ENCODE measurements around the gene OCA2. TPM values are rescaled to one million over a fixed set of nuclear protein-coding genes. Genes with fewer than 3 reads are reported as not detected.

OCA2 gene
- total and polyA plus RNA-seq, 2 of the 8 experiments (the other 6 are each of a cell fraction or from before 2014, with no cell fraction given), result 0.20 TPM

DNA sequence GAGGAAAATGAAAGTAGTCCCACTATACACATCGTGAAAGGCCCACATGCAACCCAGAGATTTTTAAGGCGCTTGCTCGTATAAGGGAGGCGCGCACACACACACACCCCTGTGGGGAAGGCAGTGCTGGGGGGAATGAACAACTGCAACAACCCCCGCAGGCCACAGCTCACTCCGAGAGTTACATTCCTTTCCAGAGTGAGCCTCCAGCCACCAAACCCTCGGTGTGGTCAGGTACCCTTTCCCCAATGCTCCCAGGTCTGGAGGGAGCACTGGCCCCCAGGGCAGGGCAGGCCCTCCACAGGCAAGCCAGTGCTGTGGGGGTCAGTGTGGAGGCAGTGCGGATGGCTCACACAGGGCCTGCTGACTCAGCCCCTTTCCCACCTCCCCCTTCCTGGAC is 115.6 kb downstream of the OCA2 start:
- POLR2A ChIA-PET (ENCODE audit: partially characterized antibody), result no interaction called here
- Histone ChIP-seq H2BK12ac (ENCODE audit: low read depth, low read length) (no peak overlapping the region), H3K9ac (replicated peaks in 1 of 4; ENCODE audit: extremely low read depth in 1 of 4, low read depth in 3 of 4, low read length in 3 of 4) (no peak overlapping the region), H3K79me1 (ENCODE audit: low read depth, low read length) (no peaks in the 10 kb centered on the region; the same call in 1 of the 2 replicates), H3K27ac (ENCODE audit: low read depth, low read length) (no peak overlapping the region), H3K23me2 (ENCODE audit: low read depth, low read length) (no peaks in the 10 kb centered on the region), H3K4me3 (ENCODE audit: extremely low read depth in 1 of 4, insufficient read depth in 2 of 4, low read depth in 3 of 4, low read length in 4 of 4) (no peak overlapping the region), H2BK15ac (ENCODE audit: low read length) (no peak overlapping the region), H3K79me2 (ENCODE audit: control insufficient read depth in 1 of 2, insufficient read depth in 2 of 2, low read length in 2 of 2) (no peaks in the 10 kb centered on the region), H4K91ac (replicated peaks; ENCODE audit: insufficient read length, low read length) (no peak overlapping the region), H2BK5ac (ENCODE audit: low read depth, low read length) (no peak overlapping the region), H3K56ac (replicated peaks; ENCODE audit: insufficient read length, low read depth, low read length) (no peak overlapping the region), H3K9me3 (ENCODE audit: insufficient read depth in 2 of 2, low read depth in 1 of 2, low read length in 1 of 2) (no peaks in the 10 kb centered on the region), H3K36me3 (ENCODE audit: control insufficient read depth in 2 of 4, insufficient read depth in 4 of 4, low read length in 3 of 4) (no peaks in the 10 kb centered on the region), H2AK5ac (ENCODE audit: low read depth, low read length) (no peak overlapping the region), H3K4ac (replicated peaks; ENCODE audit: insufficient read length, low read depth, low read length) (no peak overlapping the region), H3K27me3 (replicated peaks in 1 of 4; ENCODE audit: control insufficient read depth in 3 of 4, extremely low read depth in 1 of 4, insufficient read depth in 3 of 4, low read length in 3 of 4) (no peaks in the 10 kb centered on the region), H4K20me1 (replicated peaks in 1 of 2; ENCODE audit: control insufficient read depth in 1 of 2, insufficient read depth in 2 of 2, low read length in 2 of 2) (no peaks in the 10 kb centered on the region), H4K8ac (ENCODE audit: extremely low read depth, insufficient read depth, low read length) (no peak overlapping the region), H3K14ac (ENCODE audit: insufficient read length) (peak overlapping the region; percentile 9), H2BK20ac (ENCODE audit: low read length) (no peak overlapping the region), H2BK120ac (replicated peaks; ENCODE audit: low read depth, low read length) (no peak overlapping the region), H2AFZ (ENCODE audit: low read length) (no peak overlapping the region), H3K23ac (ENCODE audit: insufficient read length) (no peak overlapping the region), H4K5ac (ENCODE audit: insufficient read length, low read depth, low read length) (no peak overlapping the region), H3K4me2 (ENCODE audit: insufficient read depth in 1 of 2, low read depth in 2 of 2, low read length in 2 of 2) (no peak overlapping the region), H3K18ac (ENCODE audit: extremely low read depth, low read length) (no peak overlapping the region), H3K4me1 (replicated peaks in 1 of 4; ENCODE audit: control insufficient read depth in 3 of 4, insufficient read depth in 4 of 4, low read length in 3 of 4) (no peaks in the 10 kb centered on the region)
- FAIRE-seq (no peak), DNase-seq (ENCODE audit: low read depth in 1 of 2, low spot score in 2 of 2) (no peak)
- WGBS, 2 experiments (ENCODE audit: extremely low coverage in 1 of 2, insufficient coverage in 1 of 2, insufficient read length in 1 of 2, insufficient replicate concordance in 2 of 2, low coverage in 1 of 2, low lambda C conversion rate in 2 of 2, missing lambda C conversion rate in 1 of 2), result 96% methylated on average over 9 of the region's 9 CpGs; no CpG with 5 or more reads in 1 of the 2 experiments
- CTCF ChIA-PET (ENCODE audit: partially characterized antibody), result no interaction called here
- TF ChIP-seq SRF (IDR thresholded peaks at IDR 0.05; ENCODE audit: low read depth, low read length) (no peak), SUZ12 (IDR thresholded peaks at IDR 0.05; ENCODE audit: low read length) (no peak), RXRA (IDR thresholded peaks at IDR 0.05; ENCODE audit: insufficient read depth, low read depth, low read length) (no peak), ZNF274 (IDR thresholded peaks at IDR 0.05; ENCODE audit: borderline replicate concordance, extremely low read depth, low read length) (no peak), JUN (IDR thresholded peaks at IDR 0.05; ENCODE audit: low read depth, low read length) (no peak), GTF2F1 (IDR thresholded peaks at IDR 0.05; ENCODE audit: borderline replicate concordance, low read depth, low read length) (no peak), RAD21 (IDR thresholded peaks at IDR 0.05 in 1 of 2, conservative IDR thresholded peaks at IDR 0.05 in 1 of 2; ENCODE audit: low read depth in 2 of 2, low read length in 2 of 2) (no peak), POU5F1 (IDR thresholded peaks at IDR 0.05; ENCODE audit: low read depth, low read length) (no peak), NANOG (IDR thresholded peaks at IDR 0.05; ENCODE audit: insufficient read depth, low read depth, low read length, poor library complexity, severe bottlenecking) (no peak), GABPA (IDR thresholded peaks at IDR 0.05; ENCODE audit: borderline replicate concordance, insufficient read depth, low read length) (no peak), BACH1 (IDR thresholded peaks at IDR 0.05; ENCODE audit: low read length) (no peak), SP2 (IDR thresholded peaks at IDR 0.05; ENCODE audit: low read length) (no peak), ASH2L (IDR thresholded peaks at IDR 0.05; ENCODE audit: low read length) (no peak), POLR2A (IDR thresholded peaks at IDR 0.05; ENCODE audit: control extremely low read depth in 1 of 2, low read depth in 2 of 2, low read length in 2 of 2) (no peak), NRF1 (IDR thresholded peaks at IDR 0.05; ENCODE audit: low read depth, low read length) (no peak)
- TF ChIP-seq, protein P1, sequence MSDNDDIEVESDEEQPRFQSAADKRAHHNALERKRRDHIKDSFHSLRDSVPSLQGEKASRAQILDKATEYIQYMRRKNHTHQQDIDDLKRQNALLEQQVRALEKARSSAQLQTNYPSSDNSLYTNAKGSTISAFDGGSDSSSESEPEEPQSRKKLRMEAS (IDR thresholded peaks at IDR 0.05), result no peak

Data from H1 (cell line).